Measurements from ENCODE around the gene REEP2. TPM values are rescaled to one million over a fixed set of nuclear protein-coding genes. Genes with fewer than 3 reads are reported as not detected.

REEP2 gene
- total and polyA plus RNA-seq, 2 experiments from 2014 or later: 0.66 to 0.67 TPM

DNA sequence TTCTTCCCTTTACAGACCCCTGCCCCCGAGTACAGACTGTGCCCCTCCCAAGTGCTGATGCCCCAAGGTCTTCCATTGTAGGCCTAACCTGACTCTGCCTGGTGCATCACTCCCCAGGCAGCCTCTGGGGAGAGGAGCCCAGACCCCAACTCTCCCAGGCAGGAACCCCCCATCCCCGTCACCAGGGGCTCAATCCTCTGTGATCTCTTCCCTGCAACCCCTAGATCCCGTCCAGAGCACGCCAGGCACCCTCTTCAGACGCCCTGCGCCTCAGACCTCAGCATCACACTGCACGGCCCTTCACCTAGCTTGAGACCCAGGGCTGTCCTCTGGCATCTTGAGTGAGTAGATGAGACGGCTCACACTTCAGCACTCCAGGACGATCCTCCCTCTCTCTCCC is 20.0 kb downstream of the REEP2 start:
- 82% methylated on average over 9 of the region's 9 CpGs for WGBS (ENCODE audit: low lambda C conversion rate, missing lambda C conversion rate)
- no peaks in the 10 kb centered on the region for H3K36me3 ChIP-seq (replicated peaks; ENCODE audit: insufficient read depth, low read depth)

DNA sequence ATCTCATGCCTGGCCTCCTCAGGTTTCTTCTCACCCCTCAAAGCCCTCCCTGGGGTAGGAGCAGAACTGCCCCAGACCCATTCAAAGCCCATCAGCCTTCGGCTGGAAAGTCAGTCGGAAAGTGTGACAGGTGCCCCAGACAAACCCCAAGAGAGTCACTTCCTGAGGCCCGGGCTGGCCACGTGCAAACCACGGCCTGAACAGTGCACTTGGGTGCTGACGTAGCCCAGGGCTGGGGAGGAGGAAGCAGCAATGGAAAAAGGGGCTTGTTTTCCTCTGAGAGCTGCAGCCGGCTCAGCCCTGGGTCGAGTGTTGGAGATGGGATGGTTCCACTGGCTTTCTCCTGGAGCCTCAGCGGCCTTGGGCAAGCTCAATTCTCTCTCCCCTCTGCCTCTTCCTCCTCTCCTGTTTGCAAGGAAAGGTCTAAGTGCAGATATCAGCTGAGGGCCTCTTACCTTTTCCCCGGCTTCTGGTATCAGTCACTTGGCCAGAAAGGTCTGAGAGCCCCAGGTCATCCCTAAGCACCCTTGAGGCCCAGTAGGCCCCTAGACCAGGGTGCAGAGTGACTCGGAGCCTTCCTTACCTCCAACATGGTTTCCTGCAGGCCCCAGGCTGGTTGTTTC is 20.6 kb downstream of the REEP2 start:
- no peaks in the 10 kb centered on the region for H3K27me3 ChIP-seq
- TF ChIP-seq, protein P1, sequence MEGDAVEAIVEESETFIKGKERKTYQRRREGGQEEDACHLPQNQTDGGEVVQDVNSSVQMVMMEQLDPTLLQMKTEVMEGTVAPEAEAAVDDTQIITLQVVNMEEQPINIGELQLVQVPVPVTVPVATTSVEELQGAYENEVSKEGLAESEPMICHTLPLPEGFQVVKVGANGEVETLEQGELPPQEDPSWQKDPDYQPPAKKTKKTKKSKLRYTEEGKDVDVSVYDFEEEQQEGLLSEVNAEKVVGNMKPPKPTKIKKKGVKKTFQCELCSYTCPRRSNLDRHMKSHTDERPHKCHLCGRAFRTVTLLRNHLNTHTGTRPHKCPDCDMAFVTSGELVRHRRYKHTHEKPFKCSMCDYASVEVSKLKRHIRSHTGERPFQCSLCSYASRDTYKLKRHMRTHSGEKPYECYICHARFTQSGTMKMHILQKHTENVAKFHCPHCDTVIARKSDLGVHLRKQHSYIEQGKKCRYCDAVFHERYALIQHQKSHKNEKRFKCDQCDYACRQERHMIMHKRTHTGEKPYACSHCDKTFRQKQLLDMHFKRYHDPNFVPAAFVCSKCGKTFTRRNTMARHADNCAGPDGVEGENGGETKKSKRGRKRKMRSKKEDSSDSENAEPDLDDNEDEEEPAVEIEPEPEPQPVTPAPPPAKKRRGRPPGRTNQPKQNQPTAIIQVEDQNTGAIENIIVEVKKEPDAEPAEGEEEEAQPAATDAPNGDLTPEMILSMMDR (IDR thresholded peaks at IDR 0.05; ENCODE audit: poor library complexity): no peak
- TF ChIP-seq EZH2 (IDR thresholded peaks at IDR 0.05; ENCODE audit: borderline replicate concordance) (no peak), EZH2phosphoT487 (IDR thresholded peaks at IDR 0.05; ENCODE audit: low read depth, severe bottlenecking, unreplicated experiment) (no peak)
- no peak overlapping the region for H3K27ac ChIP-seq
- H4K20me1 ChIP-seq (ENCODE audit: insufficient read depth, poor library complexity, severe bottlenecking): no peaks in the 10 kb centered on the region
- H3K36me3 ChIP-seq (replicated peaks; ENCODE audit: insufficient read depth, low read depth): no peaks in the 10 kb centered on the region
- no peak overlapping the region for H2AFZ ChIP-seq
- H3K9me2 ChIP-seq (replicated peaks; ENCODE audit: insufficient read depth): no peaks in the 10 kb centered on the region
- WGBS (ENCODE audit: low lambda C conversion rate, missing lambda C conversion rate): 84% methylated on average over 11 of the region's 11 CpGs
- H3K4me2 ChIP-seq: no peak overlapping the region
- no peak overlapping the region for H3K4me3 ChIP-seq
- DNase-seq (ENCODE audit: low spot score): peak; percentile 7
- H3K9me3 ChIP-seq (ENCODE audit: low read depth): no peaks in the 10 kb centered on the region
- no peaks in the 10 kb centered on the region for H3K79me2 ChIP-seq
- peaks cover 6% of the 10 kb centered on the region for H3K4me1 ChIP-seq (ENCODE audit: insufficient read depth)

More for the DNA sequence above, 20.0 kb downstream of the REEP2 start:
- DNase-seq (ENCODE audit: low spot score): no peak
- H3K79me2 ChIP-seq: no peaks in the 10 kb centered on the region
- H3K27ac ChIP-seq: no peak overlapping the region
- H3K4me1 ChIP-seq (ENCODE audit: insufficient read depth): peaks cover 6% of the 10 kb centered on the region
- no peaks in the 10 kb centered on the region for H3K9me2 ChIP-seq (replicated peaks; ENCODE audit: insufficient read depth)
- H4K20me1 ChIP-seq (ENCODE audit: insufficient read depth, poor library complexity, severe bottlenecking): no peaks in the 10 kb centered on the region
- no peak overlapping the region for H3K4me3 ChIP-seq
- no peaks in the 10 kb centered on the region for H3K27me3 ChIP-seq
- no peaks in the 10 kb centered on the region for H3K9me3 ChIP-seq (ENCODE audit: low read depth)
- no peak overlapping the region for H3K4me2 ChIP-seq
- no peak overlapping the region for H2AFZ ChIP-seq
- TF ChIP-seq EZH2 (IDR thresholded peaks at IDR 0.05; ENCODE audit: borderline replicate concordance) (no peak), EZH2phosphoT487 (IDR thresholded peaks at IDR 0.05; ENCODE audit: low read depth, severe bottlenecking, unreplicated experiment) (no peak)
- TF ChIP-seq, protein P1 (IDR thresholded peaks at IDR 0.05; ENCODE audit: poor library complexity): no peak

DNA sequence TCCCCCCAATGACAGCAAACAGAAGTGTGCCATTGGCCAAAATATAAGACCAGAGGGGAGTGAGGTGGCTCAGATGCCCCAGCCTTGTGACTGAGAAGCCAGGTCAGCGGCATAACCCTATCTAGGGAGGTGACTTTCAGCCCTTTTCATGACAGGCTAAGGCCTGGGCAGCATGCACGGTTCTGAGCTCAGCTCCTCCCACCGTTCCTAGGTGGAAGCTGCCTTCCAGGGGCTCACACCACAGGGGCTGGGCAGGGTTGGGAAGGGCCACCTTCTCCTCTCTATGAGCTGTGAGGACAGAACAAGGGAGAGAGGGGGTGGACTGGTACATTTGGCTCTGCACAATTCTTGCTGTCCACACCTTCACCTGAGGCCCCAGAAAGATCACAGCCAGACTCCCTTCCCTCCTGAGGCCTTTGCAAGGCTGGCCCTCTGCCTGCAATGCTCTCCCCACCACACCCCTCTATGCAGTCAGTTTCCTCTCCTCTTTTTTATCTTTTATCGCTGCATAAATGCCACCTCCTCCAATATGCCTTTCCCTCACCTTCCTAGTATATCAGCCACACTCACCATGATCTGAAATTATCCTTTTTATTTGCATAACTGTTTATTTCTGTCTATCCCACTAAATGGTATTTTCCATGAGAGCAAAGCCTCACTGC is 21.3 kb downstream of the REEP2 start:
- Histone ChIP-seq H3K4me1 (ENCODE audit: insufficient read depth) (peaks cover 6% of the 10 kb centered on the region), H4K20me1 (ENCODE audit: insufficient read depth, poor library complexity, severe bottlenecking) (no peaks in the 10 kb centered on the region), H3K36me3 (replicated peaks; ENCODE audit: insufficient read depth, low read depth) (no peaks in the 10 kb centered on the region), H3K27me3 (no peaks in the 10 kb centered on the region), H3K27ac (no peak overlapping the region), H3K9me3 (ENCODE audit: low read depth) (no peaks in the 10 kb centered on the region), H3K4me2 (no peak overlapping the region), H3K9me2 (replicated peaks; ENCODE audit: insufficient read depth) (no peaks in the 10 kb centered on the region), H3K4me3 (no peak overlapping the region), H3K79me2 (no peaks in the 10 kb centered on the region), H2AFZ (no peak overlapping the region)
- peak; percentile 5 for DNase-seq (ENCODE audit: low spot score)
- no peak for TF ChIP-seq EZH2 (IDR thresholded peaks at IDR 0.05; ENCODE audit: borderline replicate concordance)
- no peak for TF ChIP-seq EZH2phosphoT487 (IDR thresholded peaks at IDR 0.05; ENCODE audit: low read depth, severe bottlenecking, unreplicated experiment)
- TF ChIP-seq, protein P1 (IDR thresholded peaks at IDR 0.05; ENCODE audit: poor library complexity): no peak
- 77% methylated on average over 4 of the region's 4 CpGs for WGBS (ENCODE audit: low lambda C conversion rate, missing lambda C conversion rate)
